Prostate gland (tissue), 2 donors: Measurements from ENCODE around the gene B3GALT6.

Experiments used
- POLR2A ChIP-seq: fragments of 450-650 bp; IDR thresholded peaks from one replicate; pipeline ENCODE4 v1.6.1; 2016; ENCODE audit warnings: antibody characterized with exemption, mild to moderate bottlenecking
- TF ChIP-seq, protein P1 (sequence below), 4 experiments: fragments of 200-600 bp in 2 of 4; fragments of 450-650 bp in 2 of 4; sonication (generic) in 2 of 4; IDR thresholded peaks; 1 replicate in 3 of 4; 2 replicates in 1 of 4; pipeline ENCODE4 v1.5.1; 2016 to 2019; ENCODE audit warnings: antibody characterized with exemption in 4 of 4, mild to moderate bottlenecking in 2 of 4, moderate library complexity in 2 of 4

DNA sequence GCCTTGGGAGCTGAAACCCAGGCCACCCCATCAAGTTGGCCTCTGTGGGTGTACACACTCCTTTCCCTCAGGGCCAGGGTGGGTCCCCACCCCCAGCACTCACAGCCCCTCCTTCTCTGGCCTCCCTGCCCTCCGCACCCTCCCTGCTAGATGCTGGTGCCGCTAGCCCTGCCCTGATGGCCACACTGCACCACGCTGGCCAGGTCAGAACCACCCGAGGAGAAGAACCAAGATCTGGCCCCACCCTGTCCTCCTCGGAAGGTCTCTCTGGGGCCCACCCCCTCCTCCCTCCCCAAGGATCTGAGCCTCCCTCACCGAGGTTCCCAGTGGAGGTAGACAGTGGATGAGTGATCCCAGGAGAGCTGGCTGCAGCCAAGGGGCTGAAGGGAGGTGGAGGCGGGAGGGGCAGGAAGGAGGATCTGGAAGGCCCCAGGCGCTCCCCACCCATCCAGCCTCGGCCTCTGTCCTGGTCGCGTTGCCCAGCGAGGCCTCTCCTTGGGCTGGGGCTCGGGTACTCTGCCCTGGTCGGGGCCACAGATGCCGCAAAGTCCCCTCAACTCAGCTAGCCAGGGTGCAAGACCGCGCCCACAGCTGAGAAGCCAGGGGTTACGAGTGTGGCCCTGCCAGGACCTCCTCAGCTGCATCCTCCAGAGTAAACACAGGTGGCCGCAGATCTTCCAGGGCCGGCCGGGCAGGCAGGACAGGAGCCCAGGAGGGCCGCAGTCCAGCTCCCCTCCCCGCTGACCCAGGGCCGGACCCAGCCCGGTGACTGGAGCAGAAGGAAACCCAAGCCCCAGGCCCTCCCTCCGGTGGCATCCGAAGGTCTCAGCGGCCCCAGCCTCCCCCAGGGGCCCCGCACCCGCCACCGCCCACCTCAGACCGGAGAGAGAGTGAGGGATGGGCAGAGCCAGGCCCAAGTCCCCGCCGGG is 5.2 kb downstream of the B3GALT6 start:
- TF ChIP-seq, protein P1, sequence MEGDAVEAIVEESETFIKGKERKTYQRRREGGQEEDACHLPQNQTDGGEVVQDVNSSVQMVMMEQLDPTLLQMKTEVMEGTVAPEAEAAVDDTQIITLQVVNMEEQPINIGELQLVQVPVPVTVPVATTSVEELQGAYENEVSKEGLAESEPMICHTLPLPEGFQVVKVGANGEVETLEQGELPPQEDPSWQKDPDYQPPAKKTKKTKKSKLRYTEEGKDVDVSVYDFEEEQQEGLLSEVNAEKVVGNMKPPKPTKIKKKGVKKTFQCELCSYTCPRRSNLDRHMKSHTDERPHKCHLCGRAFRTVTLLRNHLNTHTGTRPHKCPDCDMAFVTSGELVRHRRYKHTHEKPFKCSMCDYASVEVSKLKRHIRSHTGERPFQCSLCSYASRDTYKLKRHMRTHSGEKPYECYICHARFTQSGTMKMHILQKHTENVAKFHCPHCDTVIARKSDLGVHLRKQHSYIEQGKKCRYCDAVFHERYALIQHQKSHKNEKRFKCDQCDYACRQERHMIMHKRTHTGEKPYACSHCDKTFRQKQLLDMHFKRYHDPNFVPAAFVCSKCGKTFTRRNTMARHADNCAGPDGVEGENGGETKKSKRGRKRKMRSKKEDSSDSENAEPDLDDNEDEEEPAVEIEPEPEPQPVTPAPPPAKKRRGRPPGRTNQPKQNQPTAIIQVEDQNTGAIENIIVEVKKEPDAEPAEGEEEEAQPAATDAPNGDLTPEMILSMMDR (IDR thresholded peaks at IDR 0.05): no peak
- TF ChIP-seq POLR2A: no peak
